Breast epithelium (tissue), 4 donors: Measurements from ENCODE around the gene TTLL11. TPM values are rescaled to one million over a fixed set of nuclear protein-coding genes. Genes with fewer than 3 reads are reported as not detected.

Source experiments
- DNase-seq, 2 donors: peaks; one replicate each; pipeline ENCODE4 v3.0.0-alpha.2; 2019; ENCODE audit warnings: low spot score in 2 of 2
- H3K27ac ChIP-seq, 2 donors: fragments of 200-600 bp; sonication (generic) in 1 of 2; one replicate each; pipeline ENCODE4 v1.5.1; 2016 to 2019; ENCODE audit warnings: mild to moderate bottlenecking in 1 of 2
- H3K27me3 ChIP-seq, 2 donors: fragments of 200-600 bp; sonication (generic) in 1 of 2; one replicate each; pipeline versions ENCODE4 v1.5.1 to v1.6.0; 2017 to 2019; ENCODE audit warnings: control low read depth in 1 of 2, mild to moderate bottlenecking in 1 of 2
- H3K36me3 ChIP-seq: fragments of 200-600 bp; one replicate; pipeline ENCODE4 v1.5.1; 2019
- H3K4me1 ChIP-seq, 2 donors: fragments of 200-600 bp; sonication (generic); one replicate each; pipeline ENCODE4 v1.5.1; 2016 to 2019; ENCODE audit warnings: control low read depth in 1 of 2
- H3K4me3 ChIP-seq, 3 donors: fragments of 200-600 bp; sonication (generic); 1 replicate in 2 of 3; 2 replicates in 1 of 3; pipeline ENCODE4 v1.5.1; 2016 to 2019; ENCODE audit warnings: mild to moderate bottlenecking in 3 of 3, moderate library complexity in 2 of 3
- H3K9me3 ChIP-seq, 2 donors: fragments of 200-600 bp; sonication (generic) in 1 of 2; one replicate each; pipeline ENCODE4 v1.5.1; 2016 to 2019; ENCODE audit warnings: control low read depth in 1 of 2
- POLR2A ChIP-seq: fragments of 450-650 bp; IDR thresholded peaks from one replicate; pipeline ENCODE4 v1.6.1; 2016; ENCODE audit warnings: antibody characterized with exemption, mild to moderate bottlenecking, moderate library complexity
- POLR2AphosphoS5 ChIP-seq, 3 donors: sonication (generic); formaldehyde crosslinking; IDR thresholded peaks; one replicate each; pipeline ENCODE4 v1.6.1; 2017; ENCODE audit warnings: antibody characterized with exemption in 3 of 3
- intact Hi-C: fragments of 100-400 bp; cut with DNase I; formaldehyde crosslinking; loops from one replicate; pipeline ENCODE4 v1.15.1; 2023; ENCODE audit warnings: low total_unique reads
- total RNA-seq, 3 donors: library from RNA; depleted of rRNA; stranded (reverse); fragments of >200 nt; gene quantifications; one replicate each; pipeline ENCODE4 v1.1.0, GENCODE V29; 2016
- TF ChIP-seq, protein P1 (sequence below), 3 donors: fragments of 450-650 bp; IDR thresholded peaks; one replicate each; pipeline ENCODE4 v1.5.1; 2016 to 2017; ENCODE audit warnings: antibody characterized with exemption in 3 of 3, mild to moderate bottlenecking in 3 of 3, moderate library complexity in 3 of 3

The TTLL11 gene
- total RNA-seq, 3 donors from 2014 or later = 9.0 to 12.1 (median 10.0) TPM

DNA sequence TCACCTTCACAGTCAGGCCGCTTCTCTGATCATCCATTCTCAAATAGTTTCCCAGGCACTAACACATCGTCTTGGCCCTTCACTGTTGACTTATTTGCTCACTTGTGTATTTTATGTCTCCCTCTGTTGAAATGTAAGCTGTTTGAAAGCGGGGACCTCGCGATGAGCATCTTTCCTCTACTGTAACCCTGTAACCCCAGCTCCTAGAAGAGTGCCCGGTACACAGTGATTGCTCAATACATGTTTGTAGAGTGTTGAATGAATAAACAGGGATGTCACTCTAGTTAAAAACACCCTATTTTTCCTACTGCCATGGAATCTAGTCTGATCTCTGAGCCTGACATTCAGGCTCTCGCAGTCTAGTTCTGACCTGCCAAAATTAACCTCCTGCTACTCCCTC is 150.8 kb downstream of the TTLL11 start:
- H3K36me3 ChIP-seq = no peaks in the 10 kb centered on the region

DNA sequence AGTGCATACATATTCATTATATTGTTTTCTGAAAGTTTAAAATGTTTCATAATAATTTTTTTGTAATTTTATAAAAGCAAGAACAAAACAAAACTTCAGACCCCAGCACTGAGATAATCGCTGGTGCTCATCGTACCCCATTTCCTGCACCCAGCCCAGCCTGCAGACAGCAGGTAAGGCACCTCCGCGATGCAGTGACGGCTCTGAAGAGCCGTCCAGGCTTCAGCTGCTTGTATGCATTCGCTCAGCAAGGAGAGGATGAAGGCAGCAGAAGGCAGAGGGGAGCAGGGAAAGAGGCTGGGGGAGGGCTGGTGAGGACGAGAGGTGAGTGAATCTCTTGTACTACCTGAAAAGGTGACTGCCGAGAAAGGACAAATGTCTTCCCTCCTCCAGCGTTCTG is 153.5 kb downstream of the TTLL11 start:
- no peak for TF ChIP-seq POLR2A
- TF ChIP-seq, protein P1, sequence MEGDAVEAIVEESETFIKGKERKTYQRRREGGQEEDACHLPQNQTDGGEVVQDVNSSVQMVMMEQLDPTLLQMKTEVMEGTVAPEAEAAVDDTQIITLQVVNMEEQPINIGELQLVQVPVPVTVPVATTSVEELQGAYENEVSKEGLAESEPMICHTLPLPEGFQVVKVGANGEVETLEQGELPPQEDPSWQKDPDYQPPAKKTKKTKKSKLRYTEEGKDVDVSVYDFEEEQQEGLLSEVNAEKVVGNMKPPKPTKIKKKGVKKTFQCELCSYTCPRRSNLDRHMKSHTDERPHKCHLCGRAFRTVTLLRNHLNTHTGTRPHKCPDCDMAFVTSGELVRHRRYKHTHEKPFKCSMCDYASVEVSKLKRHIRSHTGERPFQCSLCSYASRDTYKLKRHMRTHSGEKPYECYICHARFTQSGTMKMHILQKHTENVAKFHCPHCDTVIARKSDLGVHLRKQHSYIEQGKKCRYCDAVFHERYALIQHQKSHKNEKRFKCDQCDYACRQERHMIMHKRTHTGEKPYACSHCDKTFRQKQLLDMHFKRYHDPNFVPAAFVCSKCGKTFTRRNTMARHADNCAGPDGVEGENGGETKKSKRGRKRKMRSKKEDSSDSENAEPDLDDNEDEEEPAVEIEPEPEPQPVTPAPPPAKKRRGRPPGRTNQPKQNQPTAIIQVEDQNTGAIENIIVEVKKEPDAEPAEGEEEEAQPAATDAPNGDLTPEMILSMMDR (IDR thresholded peaks at IDR 0.05) = no peak
- TF ChIP-seq POLR2AphosphoS5 (IDR thresholded peaks at IDR 0.05) = no peak
- H3K4me1 ChIP-seq = no peaks in the 10 kb centered on the region
- no peak overlapping the region for H3K27ac ChIP-seq
- intact Hi-C loops = no loop called here
- H3K4me3 ChIP-seq = no peak overlapping the region
- no peaks in the 10 kb centered on the region for H3K27me3 ChIP-seq
- no peak for DNase-seq
- no peaks in the 10 kb centered on the region for H3K36me3 ChIP-seq
- no peaks in the 10 kb centered on the region for H3K9me3 ChIP-seq

More for the DNA sequence above, 150.8 kb downstream of the TTLL11 start:
- intact Hi-C loops = no loop called here
- Histone ChIP-seq H3K27ac (no peak overlapping the region), H3K27me3 (no peaks in the 10 kb centered on the region), H3K4me3 (no peak overlapping the region), H3K9me3 (no peaks in the 10 kb centered on the region), H3K4me1 (no peaks in the 10 kb centered on the region)
- DNase-seq = no peak
- TF ChIP-seq POLR2A (no peak), POLR2AphosphoS5 (IDR thresholded peaks at IDR 0.05) (no peak)
- TF ChIP-seq, protein P1 (IDR thresholded peaks at IDR 0.05) = no peak

DNA sequence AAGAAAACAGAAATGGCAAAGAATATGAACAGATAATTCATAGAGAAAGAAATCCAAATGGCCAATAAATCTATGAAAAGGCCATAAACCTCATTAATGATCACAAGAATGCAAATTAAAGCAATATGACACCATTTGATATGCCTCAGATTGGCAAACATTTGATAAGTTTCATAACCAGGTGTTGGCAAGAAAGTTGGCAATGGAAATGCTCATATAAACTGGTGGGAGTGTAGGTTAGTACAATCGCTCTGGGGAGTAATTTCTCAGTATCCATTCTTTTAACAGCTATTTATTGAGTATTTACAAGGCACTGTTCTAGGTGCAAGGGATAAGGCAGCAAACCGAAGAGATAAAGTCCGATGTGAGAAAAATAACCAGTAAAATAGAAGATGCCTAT is 154.5 kb downstream of the TTLL11 start:
- TF ChIP-seq POLR2A (no peak), POLR2AphosphoS5 (IDR thresholded peaks at IDR 0.05) (no peak)
- TF ChIP-seq, protein P1 (IDR thresholded peaks at IDR 0.05) = no peak
- Histone ChIP-seq H3K27me3 (no peaks in the 10 kb centered on the region), H3K4me3 (no peak overlapping the region), H3K36me3 (no peaks in the 10 kb centered on the region), H3K4me1 (no peaks in the 10 kb centered on the region), H3K27ac (no peak overlapping the region), H3K9me3 (no peaks in the 10 kb centered on the region)
- DNase-seq = no peak
- intact Hi-C loops = no loop called here

DNA sequence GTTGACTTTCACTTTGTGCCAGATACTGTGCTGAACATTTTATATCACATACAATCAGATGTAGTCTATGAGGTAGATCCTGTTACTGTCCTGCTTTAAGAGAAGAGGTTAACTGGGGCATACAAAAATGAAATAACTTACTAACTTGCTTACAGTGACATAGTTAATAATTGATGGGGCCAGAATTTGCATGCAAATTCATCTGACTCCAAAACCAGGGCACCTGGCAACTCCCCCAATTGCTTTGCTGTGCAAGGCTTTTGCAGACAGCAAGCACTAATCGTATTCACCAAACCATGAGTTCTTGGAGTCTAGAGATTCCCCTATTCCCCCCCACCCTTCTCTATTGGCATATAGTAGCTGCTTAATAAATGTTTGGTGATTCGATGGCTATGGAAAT is 155.9 kb downstream of the TTLL11 start:
- TF ChIP-seq POLR2A (no peak), POLR2AphosphoS5 (IDR thresholded peaks at IDR 0.05) (no peak)
- TF ChIP-seq, protein P1 (IDR thresholded peaks at IDR 0.05) = no peak
- DNase-seq = no peak
- intact Hi-C loops = no loop called here

DNA sequence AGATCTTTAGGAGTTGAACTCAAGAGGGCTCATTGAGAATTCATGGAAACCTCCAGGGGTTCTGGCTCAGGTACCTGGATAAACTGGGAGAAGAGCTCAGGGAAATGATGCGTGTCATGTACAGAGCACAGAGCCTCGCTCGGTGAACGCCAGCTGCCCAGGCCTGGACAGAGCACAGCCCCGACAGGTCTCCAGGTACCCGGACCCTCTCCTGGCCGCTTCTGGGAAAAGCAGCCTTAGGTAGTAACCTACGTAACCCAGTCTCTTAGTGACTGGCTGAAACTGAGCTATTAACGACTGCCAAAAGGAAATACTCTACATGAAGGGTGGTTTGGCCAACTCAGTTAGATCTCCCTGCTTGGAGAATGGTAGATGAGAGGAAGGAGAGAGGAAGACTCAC is 157.4 kb downstream of the TTLL11 start:
- Histone ChIP-seq H3K4me1 (no peaks in the 10 kb centered on the region), H3K36me3 (no peaks in the 10 kb centered on the region), H3K9me3 (no peaks in the 10 kb centered on the region), H3K27me3 (no peaks in the 10 kb centered on the region), H3K27ac (no peak overlapping the region), H3K4me3 (no peak overlapping the region)
- DNase-seq = no peak
- intact Hi-C loops = no loop called here
- TF ChIP-seq, protein P1 (IDR thresholded peaks at IDR 0.05) = no peak
- TF ChIP-seq POLR2A = no peak
- no peak for TF ChIP-seq POLR2AphosphoS5 (IDR thresholded peaks at IDR 0.05)

More for the DNA sequence above, 155.9 kb downstream of the TTLL11 start:
- Histone ChIP-seq H3K36me3 (no peaks in the 10 kb centered on the region), H3K27ac (no peak overlapping the region), H3K9me3 (no peaks in the 10 kb centered on the region), H3K27me3 (no peaks in the 10 kb centered on the region), H3K4me3 (no peak overlapping the region), H3K4me1 (no peaks in the 10 kb centered on the region)
